Caco-2 (cell line): Measurements from ENCODE around the gene KLHDC10. TPM values are rescaled to one million over a fixed set of nuclear protein-coding genes. Genes with fewer than 3 reads are reported as not detected.
A peak's percentile ranks its signal among the peaks of the same experiment; 100 is the strongest.

Experiments used
- BruUV-seq: library from RNA; stranded (reverse); fragments of 400-500 nt; replicated peaks from 2 replicates; lab custom pipeline; 2021; lab: Mats Ljungman, UMichigan
- CTCF ChIA-PET: fragments of 300-600 bp; sonication (Branson Sonifier 250); formaldehyde crosslinking; loops from one replicate; lab custom pipeline; 2022; ENCODE audit warnings: antibody characterized with exemption; lab: Charles Lee
- POLR2A ChIA-PET: fragments of 300-600 bp; sonication (Branson Sonifier 250); formaldehyde crosslinking; loops from one replicate; lab custom pipeline; 2022; ENCODE audit warnings: antibody characterized with exemption; lab: Charles Lee
- DNase-seq, 2 experiments: peaks; one replicate each; pipeline versions ENCODE4 v3.0.0 to v3.0.0-alpha.2; 2020 to 2022
- H3K27me3 ChIP-seq: replicated peaks from 2 replicates; pipeline ENCODE4 v1.6.0; 2011; ENCODE audit warnings: low read length; ENCODE audit not compliant: control insufficient read depth, insufficient read depth
- H3K36me3 ChIP-seq: 2 replicates; pipeline ENCODE4 v1.5.1; 2011; ENCODE audit warnings: low read length; ENCODE audit not compliant: control insufficient read depth, insufficient read depth
- H3K4me1 ChIP-seq: fragments of 250-450 bp; sonication (Bioruptor Pico); 2 replicates; pipeline ENCODE4 v1.5.1; 2020; ENCODE audit warnings: mild to moderate bottlenecking
- H3K4me3 ChIP-seq: 2 replicates; pipeline ENCODE4 v1.5.1; 2011; ENCODE audit warnings: low read depth, mild to moderate bottlenecking, control low read depth, low read length
- H3K9me3 ChIP-seq: fragments of 250-450 bp; sonication (Bioruptor Pico); 2 replicates; pipeline ENCODE4 v1.5.1; 2020; ENCODE audit warnings: mild to moderate bottlenecking, moderate library complexity
- H3K27ac Mint-ChIP-seq: one replicate; pipeline ENCODE4 v1.8.0; 2022; ENCODE audit warnings: mixed read lengths; ENCODE audit not compliant: unreplicated experiment
- H3K27me3 Mint-ChIP-seq: one replicate; pipeline ENCODE4 v1.8.0; 2022; ENCODE audit warnings: mixed read lengths; ENCODE audit not compliant: insufficient read depth, unreplicated experiment
- H3K36me3 Mint-ChIP-seq: one replicate; pipeline ENCODE4 v1.8.0; 2022; ENCODE audit warnings: mild to moderate bottlenecking, mixed read lengths; ENCODE audit not compliant: insufficient read depth, unreplicated experiment
- H3K4me1 Mint-ChIP-seq: one replicate; pipeline ENCODE4 v1.8.0; 2022; ENCODE audit warnings: low read depth, mixed read lengths; ENCODE audit not compliant: unreplicated experiment
- H3K4me3 Mint-ChIP-seq: one replicate; pipeline ENCODE4 v1.8.0; 2022; ENCODE audit warnings: mild to moderate bottlenecking, moderate library complexity, mixed read lengths; ENCODE audit not compliant: unreplicated experiment
- H3K9me3 Mint-ChIP-seq: one replicate; pipeline ENCODE4 v1.8.0; 2022; ENCODE audit warnings: mixed read lengths; ENCODE audit not compliant: unreplicated experiment
- CTCF ChIP-seq, 2 experiments: fragments of 200-600 bp in 1 of 2; IDR thresholded peaks; 1 replicate in 1 of 2; 2 replicates in 1 of 2; pipeline versions ENCODE4 v1.5.1 to v1.8.0; 2011 to 2022; ENCODE audit warnings: antibody characterized with exemption in 1 of 2, control low read depth in 1 of 2, inconsistent platforms in 1 of 2, low read depth in 1 of 2, low read length in 1 of 2, mild to moderate bottlenecking in 1 of 2, moderate library complexity in 1 of 2; ENCODE audit not compliant: insufficient read depth in 1 of 2, severe bottlenecking in 1 of 2, unreplicated experiment in 1 of 2
- intact Hi-C: fragments of 100-400 bp; cut with micrococcal nuclease; formaldehyde crosslinking; loops from one replicate; pipeline ENCODE4 v1.10.0; 2022; ENCODE audit not compliant: unreplicated experiment
- total RNA-seq: library from RNA; stranded (reverse); gene quantifications from 2 replicates; pipeline ENCODE4 v1.2.3, GENCODE V29; 2022

KLHDC10 gene
- total RNA-seq, 1 experiment from 2014 or later, result 22.3 TPM

GRCh38 chr7:130152493-130153210 lies 82.3 kb downstream of the KLHDC10 start:
- Histone ChIP-seq H3K4me3 (no peak overlapping the region), H3K9me3 (no peaks in the 10 kb centered on the region), H3K27me3 (no peaks in the 10 kb centered on the region), H3K4me1 (no peaks in the 10 kb centered on the region), H3K36me3 (no peaks in the 10 kb centered on the region)
- Mint-ChIP-seq H3K36me3 (no peaks in the 10 kb centered on the region), H3K4me1 (no peaks in the 10 kb centered on the region), H3K27me3 (no peaks in the 10 kb centered on the region), H3K27ac (no peak overlapping the region), H3K9me3 (no peaks in the 10 kb centered on the region), H3K4me3 (no peak overlapping the region)
- BruUV-seq, result no TSS peak
- no peak for DNase-seq
- intact Hi-C loops, result no loop called here
- TF ChIP-seq CTCF (IDR thresholded peaks at IDR 0.05; ENCODE audit: insufficient read depth in 1 of 2, low read depth in 1 of 2, low read length in 1 of 2, severe bottlenecking in 1 of 2, unreplicated experiment in 1 of 2), result no peak
- ChIA-PET CTCF (no interaction called here), POLR2A (no interaction called here)

GRCh38 chr7:130153211-130153908 lies 83.0 kb downstream of the KLHDC10 start:
- Histone ChIP-seq H3K9me3 (no peaks in the 10 kb centered on the region), H3K36me3 (no peaks in the 10 kb centered on the region), H3K4me3 (no peak overlapping the region), H3K27me3 (no peaks in the 10 kb centered on the region), H3K4me1 (no peaks in the 10 kb centered on the region)
- Mint-ChIP-seq H3K36me3 (peaks cover 4% of the 10 kb centered on the region), H3K4me3 (no peak overlapping the region), H3K27ac (no peak overlapping the region), H3K27me3 (no peaks in the 10 kb centered on the region), H3K4me1 (no peaks in the 10 kb centered on the region), H3K9me3 (no peaks in the 10 kb centered on the region)
- TF ChIP-seq CTCF (IDR thresholded peaks at IDR 0.05; ENCODE audit: insufficient read depth in 1 of 2, low read depth in 1 of 2, low read length in 1 of 2, severe bottlenecking in 1 of 2, unreplicated experiment in 1 of 2), result no peak
- POLR2A ChIA-PET, result interaction anchor here (1.0 kb wide), 1 partner anchor 83 kb away, joined by 3 read pairs; the partner anchor contains the start of gene KLHDC10
- CTCF ChIA-PET, result interaction anchor here (1.0 to 1.4 kb wide), 2 partner anchors 57 to 81 kb away, joined by 3 to 4 read pairs; no protein-coding TSS in a partner anchor
- no peak for DNase-seq
- intact Hi-C loops, result no loop called here
- BruUV-seq, result no TSS peak

DNA sequence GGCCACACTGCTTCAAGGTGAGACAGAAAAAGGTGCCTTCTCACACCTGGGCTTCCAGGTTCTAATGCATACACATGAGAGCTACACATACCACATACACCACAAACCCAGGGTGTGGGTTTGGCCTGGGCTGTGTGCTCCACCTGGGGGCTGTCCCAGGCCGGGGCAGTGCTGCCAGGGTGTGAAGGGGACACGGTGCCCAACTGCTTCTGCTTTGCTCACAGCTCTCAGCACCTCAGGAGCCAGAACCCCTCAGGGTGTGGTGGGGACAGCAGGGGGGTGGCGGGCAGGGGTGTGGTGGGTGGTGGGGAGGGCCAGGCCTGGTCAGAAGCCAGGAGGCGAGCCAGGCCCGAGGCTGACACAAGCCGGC lies 83.8 kb downstream of the KLHDC10 start:
- no peaks in the 10 kb centered on the region for H3K9me3 ChIP-seq
- Mint-ChIP-seq H3K27ac (no peak overlapping the region), H3K4me3 (no peak overlapping the region), H3K4me1 (no peaks in the 10 kb centered on the region), H3K27me3 (no peaks in the 10 kb centered on the region), H3K36me3 (peaks cover 5% of the 10 kb centered on the region), H3K9me3 (no peaks in the 10 kb centered on the region)
- CTCF ChIA-PET, result interaction anchor here (0.5 to 1.4 kb wide), 3 partner anchors 58 to 589 kb away, joined by 3 to 5 read pairs (median 4); no protein-coding TSS in a partner anchor
- no TSS peak for BruUV-seq
- POLR2A ChIA-PET, result interaction anchor here (1.0 kb wide), 1 partner anchor 84 kb away, joined by 3 read pairs; the partner anchor contains the start of gene KLHDC10
- H3K4me3 ChIP-seq, result no peak overlapping the region
- no peaks in the 10 kb centered on the region for H3K36me3 ChIP-seq
- H3K27me3 ChIP-seq, result no peaks in the 10 kb centered on the region
- no peak for DNase-seq
- intact Hi-C loops, result loop anchor here (2.0 kb wide), 1 partner anchor 81 kb away; no protein-coding TSS in a partner anchor
- no peaks in the 10 kb centered on the region for H3K4me1 ChIP-seq
- TF ChIP-seq CTCF (IDR thresholded peaks at IDR 0.05; ENCODE audit: insufficient read depth in 1 of 2, low read depth in 1 of 2, low read length in 1 of 2, severe bottlenecking in 1 of 2, unreplicated experiment in 1 of 2), result peak in 1 of 2 experiments; percentile 18
